Panc1 (cell line): ENCODE measurements around the gene PDSS1. TPM values are rescaled to one million over a fixed set of nuclear protein-coding genes. Genes with fewer than 3 reads are reported as not detected.

ENCODE experiments used
- ATAC-seq: fragments of 200-7000 bp; cut with Tn5 transposase; 2 replicates; pipeline ENCODE4 v1.9.1; 2020; ENCODE audit warnings: mild to moderate bottlenecking, moderate library complexity
- BruUV-seq: library from RNA; stranded (reverse); fragments of 400-500 nt; replicated peaks from 2 replicates; lab custom pipeline; 2021; lab: Mats Ljungman, UMichigan
- CTCF ChIA-PET: fragments of 300-600 bp; sonication (Branson Sonifier 250); formaldehyde crosslinking; loops from one replicate; lab custom pipeline; 2022; ENCODE audit warnings: antibody characterized with exemption; lab: Charles Lee
- POLR2A ChIA-PET: fragments of 300-600 bp; sonication (Branson Sonifier 250); formaldehyde crosslinking; loops from one replicate; lab custom pipeline; 2022; ENCODE audit warnings: antibody characterized with exemption; lab: Charles Lee
- DNase-seq: peaks from one replicate; pipeline ENCODE4 v3.0.0-alpha.2; 2010; ENCODE audit warnings: low read depth, low spot score
- H3K27ac ChIP-seq: 2 replicates; pipeline ENCODE4 v1.5.1; 2011; ENCODE audit warnings: mild to moderate bottlenecking, low read length, inconsistent platforms
- H3K27me3 ChIP-seq: fragments of 200-500 bp; sonication (Bioruptor generic); 2 replicates; pipeline ENCODE4 v1.6.0; 2014; ENCODE audit warnings: low read length, inconsistent platforms; ENCODE audit not compliant: control insufficient read depth, insufficient read depth
- H3K36me3 ChIP-seq: fragments of 200-500 bp; sonication (Bioruptor generic); 2 replicates; pipeline ENCODE4 v1.5.1; 2014; ENCODE audit warnings: inconsistent platforms, mild to moderate bottlenecking, low read length, moderate library complexity; ENCODE audit not compliant: control insufficient read depth, insufficient read depth
- H3K4me1 ChIP-seq: 2 replicates; pipeline ENCODE4 v1.5.1; 2011; ENCODE audit warnings: inconsistent platforms, mild to moderate bottlenecking, low read length, moderate library complexity; ENCODE audit not compliant: control insufficient read depth, insufficient read depth
- H3K4me3 ChIP-seq, 2 experiments: 2 replicates each; pipeline ENCODE4 v1.5.1; 2011 to 2012; ENCODE audit warnings: low read depth in 2 of 2, low read length in 2 of 2, mild to moderate bottlenecking in 2 of 2, inconsistent platforms in 1 of 2, moderate library complexity in 1 of 2
- H3K9me3 ChIP-seq: fragments of 200-500 bp; sonication (Bioruptor generic); 2 replicates; pipeline ENCODE4 v1.5.1; 2014; ENCODE audit warnings: low read depth, mild to moderate bottlenecking, inconsistent platforms, low read length, moderate library complexity; ENCODE audit not compliant: control insufficient read depth, insufficient read depth
- CTCF ChIP-seq: fragments of 450-650 bp; IDR thresholded peaks from 2 replicates; pipeline ENCODE4 v1.5.1; 2017; ENCODE audit warnings: mild to moderate bottlenecking
- POLR2AphosphoS5 ChIP-seq: IDR thresholded peaks from 2 replicates; pipeline ENCODE4 v1.6.1; 2012; ENCODE audit warnings: mild to moderate bottlenecking, low read depth, low read length, moderate library complexity
- SIN3A ChIP-seq: IDR thresholded peaks from 2 replicates; pipeline ENCODE4 v1.6.1; 2012; ENCODE audit warnings: low read depth, mild to moderate bottlenecking, low read length, moderate library complexity, borderline replicate concordance; ENCODE audit not compliant: insufficient read depth
- TCF7L2 ChIP-seq: IDR thresholded peaks from 2 replicates; pipeline ENCODE4 v1.6.1; 2011; ENCODE audit warnings: mild to moderate bottlenecking, low read depth, low read length, inconsistent platforms
- in situ Hi-C: cut with HindIII; loops from 2 replicates; pipeline ENCODE4 v1.10.0; 2016; ENCODE audit warnings: low sequenced_read_pairs, low pct_unique_long_range_greater_than_20kb
- intact Hi-C: fragments of 100-400 bp; cut with micrococcal nuclease; formaldehyde crosslinking; loops from one replicate; pipeline ENCODE4 v1.10.0; 2022; ENCODE audit not compliant: unreplicated experiment
- total RNA-seq: library from RNA; stranded (reverse); gene quantifications from one replicate; pipeline ENCODE4 v1.2.1, GENCODE V29; 2021; ENCODE audit not compliant: unreplicated experiment
- TF ChIP-seq, protein P1 (sequence below), 2 experiments: IDR thresholded peaks; 2 replicates each; pipeline ENCODE4 v1.6.1; 2011 to 2012; ENCODE audit warnings: low read depth in 2 of 2, control low read depth in 1 of 2, low read length in 1 of 2, mild to moderate bottlenecking in 1 of 2, moderate library complexity in 1 of 2; ENCODE audit not compliant: insufficient read depth in 1 of 2

Gene PDSS1
- total RNA-seq, 1 experiment from 2014 or later: 7.1 TPM

- BruUV-seq: TSS peak; percentile 59
- ChIA-PET POLR2A (no interaction called here), CTCF (no interaction called here)
- no peak overlapping the region for H3K27ac ChIP-seq
- TF ChIP-seq, protein P1, sequence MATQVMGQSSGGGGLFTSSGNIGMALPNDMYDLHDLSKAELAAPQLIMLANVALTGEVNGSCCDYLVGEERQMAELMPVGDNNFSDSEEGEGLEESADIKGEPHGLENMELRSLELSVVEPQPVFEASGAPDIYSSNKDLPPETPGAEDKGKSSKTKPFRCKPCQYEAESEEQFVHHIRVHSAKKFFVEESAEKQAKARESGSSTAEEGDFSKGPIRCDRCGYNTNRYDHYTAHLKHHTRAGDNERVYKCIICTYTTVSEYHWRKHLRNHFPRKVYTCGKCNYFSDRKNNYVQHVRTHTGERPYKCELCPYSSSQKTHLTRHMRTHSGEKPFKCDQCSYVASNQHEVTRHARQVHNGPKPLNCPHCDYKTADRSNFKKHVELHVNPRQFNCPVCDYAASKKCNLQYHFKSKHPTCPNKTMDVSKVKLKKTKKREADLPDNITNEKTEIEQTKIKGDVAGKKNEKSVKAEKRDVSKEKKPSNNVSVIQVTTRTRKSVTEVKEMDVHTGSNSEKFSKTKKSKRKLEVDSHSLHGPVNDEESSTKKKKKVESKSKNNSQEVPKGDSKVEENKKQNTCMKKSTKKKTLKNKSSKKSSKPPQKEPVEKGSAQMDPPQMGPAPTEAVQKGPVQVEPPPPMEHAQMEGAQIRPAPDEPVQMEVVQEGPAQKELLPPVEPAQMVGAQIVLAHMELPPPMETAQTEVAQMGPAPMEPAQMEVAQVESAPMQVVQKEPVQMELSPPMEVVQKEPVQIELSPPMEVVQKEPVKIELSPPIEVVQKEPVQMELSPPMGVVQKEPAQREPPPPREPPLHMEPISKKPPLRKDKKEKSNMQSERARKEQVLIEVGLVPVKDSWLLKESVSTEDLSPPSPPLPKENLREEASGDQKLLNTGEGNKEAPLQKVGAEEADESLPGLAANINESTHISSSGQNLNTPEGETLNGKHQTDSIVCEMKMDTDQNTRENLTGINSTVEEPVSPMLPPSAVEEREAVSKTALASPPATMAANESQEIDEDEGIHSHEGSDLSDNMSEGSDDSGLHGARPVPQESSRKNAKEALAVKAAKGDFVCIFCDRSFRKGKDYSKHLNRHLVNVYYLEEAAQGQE (IDR thresholded peaks at IDR 0.05; ENCODE audit: insufficient read depth in 1 of 2, low read depth in 2 of 2, low read length in 1 of 2): no peak
- no peak for TF ChIP-seq SIN3A
- no peak for TF ChIP-seq POLR2AphosphoS5
- no peak for TF ChIP-seq TCF7L2
- no peak for TF ChIP-seq CTCF
- no peaks in the 10 kb centered on the region for H3K9me3 ChIP-seq
- no peak for ATAC-seq
- in situ Hi-C loops: no loop called here
- H3K4me1 ChIP-seq: no peaks in the 10 kb centered on the region
- no peaks in the 10 kb centered on the region for H3K27me3 ChIP-seq
- no peak overlapping the region for H3K4me3 ChIP-seq
- intact Hi-C loops: no loop called here
- DNase-seq: no peak
- no peaks in the 10 kb centered on the region; the same call in 1 of the 2 replicates for H3K36me3 ChIP-seq
These were observed 17.1 kb downstream of the PDSS1 start for GRCh38 chr10:26714415-26715136.

GRCh38 chr10:26715137-26715487 lies 17.6 kb downstream of the PDSS1 start:
- in situ Hi-C loops: no loop called here
- H3K4me3 ChIP-seq: no peak overlapping the region
- ATAC-seq (no peak), DNase-seq (no peak)
- no peaks in the 10 kb centered on the region for H3K4me1 ChIP-seq
- TF ChIP-seq TCF7L2 (no peak), POLR2AphosphoS5 (no peak), SIN3A (no peak)
- ChIA-PET CTCF (interaction anchor here (0.7 kb wide), 1 partner anchor 1135 kb away, joined by 6 read pairs; no protein-coding TSS in a partner anchor), POLR2A (interaction anchor here (0.7 kb wide), 1 partner anchor 153 kb away, joined by 8 read pairs; no protein-coding TSS in a partner anchor)
- no peaks in the 10 kb centered on the region for H3K27me3 ChIP-seq
- BruUV-seq: no TSS peak
- H3K36me3 ChIP-seq: no peaks in the 10 kb centered on the region; the same call in 1 of the 2 replicates
- H3K27ac ChIP-seq: no peak overlapping the region
- no peaks in the 10 kb centered on the region for H3K9me3 ChIP-seq
- intact Hi-C loops: no loop called here

GRCh38 chr10:26717476-26717875 lies 20.0 kb downstream of the PDSS1 start:
- POLR2A ChIA-PET: no interaction called here
- CTCF ChIA-PET: no interaction called here
- DNase-seq: no peak
- Histone ChIP-seq H3K27me3 (no peaks in the 10 kb centered on the region), H3K36me3 (no peaks in the 10 kb centered on the region; the same call in 1 of the 2 replicates), H3K4me1 (no peaks in the 10 kb centered on the region), H3K27ac (no peak overlapping the region), H3K4me3 (no peak overlapping the region), H3K9me3 (no peaks in the 10 kb centered on the region)
- in situ Hi-C loops: no loop called here
- BruUV-seq: no TSS peak
- no peak for ATAC-seq
- TF ChIP-seq, protein P1 (IDR thresholded peaks at IDR 0.05; ENCODE audit: insufficient read depth in 1 of 2, low read depth in 2 of 2, low read length in 1 of 2): no peak
- TF ChIP-seq SIN3A (no peak), CTCF (no peak), TCF7L2 (no peak), POLR2AphosphoS5 (no peak)
- intact Hi-C loops: no loop called here
